HG02759 (cell line): ENCODE data around the gene EPHA4.
A peak's percentile ranks its signal among the peaks of the same experiment; 100 is the strongest.

Experiments used
- ATAC-seq: cut with Tn5 transposase; IDR thresholded peaks from one replicate; pipeline ENCODE4 v1.9.1; 2021; ENCODE audit warnings: mild to moderate bottlenecking, moderate library complexity; ENCODE audit not compliant: unreplicated experiment

EPHA4 gene

DNA sequence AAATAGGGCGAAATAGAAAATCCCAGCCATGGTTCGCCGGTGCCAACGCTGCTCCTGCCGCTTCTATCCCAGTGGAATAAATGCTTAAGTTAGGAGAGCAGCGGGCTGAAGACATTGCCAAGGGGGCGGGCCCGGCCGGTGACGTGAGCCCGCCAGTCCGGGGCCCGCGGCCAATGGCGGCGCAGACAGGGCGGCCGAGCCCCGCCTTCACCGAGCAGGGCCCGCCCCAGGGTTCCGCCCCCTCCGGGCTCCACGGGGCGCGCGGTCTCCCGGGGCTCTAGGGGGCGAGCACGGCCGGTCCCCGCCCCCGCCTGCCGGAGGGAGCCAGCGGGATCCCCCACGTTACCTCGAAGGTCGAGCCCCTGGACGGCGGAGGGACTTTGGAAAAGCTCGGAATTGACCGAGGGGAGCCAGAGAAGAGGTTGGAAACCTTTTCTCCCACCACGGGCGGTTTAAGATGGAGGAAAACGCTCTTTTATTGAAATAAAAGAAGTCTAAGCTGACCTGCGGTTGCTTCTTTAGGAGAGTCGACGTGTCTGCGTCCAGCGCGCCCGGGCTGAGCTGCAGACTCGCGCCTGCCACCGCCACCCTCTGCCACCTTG, at the start of gene EPHA4:
EPHA4 (minus strand) TSS at position 86 of the 602 bp plus-strand sequence; CDS start at position 30, 56 bp downstream.
- ATAC-seq = peak; percentile 93

DNA sequence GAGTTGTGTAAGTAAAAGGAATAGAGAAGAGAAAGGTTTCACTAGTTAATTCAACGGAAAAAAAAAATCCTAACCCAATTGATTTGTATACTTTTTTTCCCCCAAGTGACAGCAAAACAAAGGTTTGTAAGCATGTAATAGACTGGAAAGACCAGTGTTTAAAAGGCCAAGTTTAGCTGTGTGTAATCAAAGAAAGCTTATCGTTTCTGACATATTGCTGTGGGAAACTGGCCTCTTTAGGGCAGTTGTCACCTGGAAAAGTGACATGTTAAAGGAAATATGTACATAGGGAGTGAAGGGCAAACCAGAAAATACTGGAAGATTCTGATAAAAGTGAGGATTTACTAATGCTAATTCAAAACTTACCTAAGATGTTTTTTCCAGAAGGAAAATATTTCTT, 45.9 kb upstream of the EPHA4 start:
- ATAC-seq = no peak

DNA sequence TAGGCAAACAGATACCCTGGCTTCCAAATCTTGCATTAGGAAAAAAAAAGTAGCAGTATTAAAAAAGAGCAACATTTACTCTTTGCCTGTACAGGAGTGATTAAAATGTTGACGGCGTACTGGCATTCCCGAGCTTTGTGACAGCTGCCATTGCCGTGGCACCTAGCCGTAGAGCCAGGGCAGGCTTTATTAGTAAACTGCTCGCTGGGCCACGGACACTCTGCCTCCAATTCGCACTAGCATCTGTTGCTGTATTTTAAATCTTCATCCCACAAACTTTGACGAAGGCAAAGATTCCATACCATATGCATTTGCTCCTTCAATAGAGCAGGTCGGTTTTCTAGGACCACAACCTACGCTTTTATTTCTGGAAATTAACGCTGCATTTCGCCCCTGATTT, 44.5 kb upstream of the EPHA4 start:
- no peak for ATAC-seq

DNA sequence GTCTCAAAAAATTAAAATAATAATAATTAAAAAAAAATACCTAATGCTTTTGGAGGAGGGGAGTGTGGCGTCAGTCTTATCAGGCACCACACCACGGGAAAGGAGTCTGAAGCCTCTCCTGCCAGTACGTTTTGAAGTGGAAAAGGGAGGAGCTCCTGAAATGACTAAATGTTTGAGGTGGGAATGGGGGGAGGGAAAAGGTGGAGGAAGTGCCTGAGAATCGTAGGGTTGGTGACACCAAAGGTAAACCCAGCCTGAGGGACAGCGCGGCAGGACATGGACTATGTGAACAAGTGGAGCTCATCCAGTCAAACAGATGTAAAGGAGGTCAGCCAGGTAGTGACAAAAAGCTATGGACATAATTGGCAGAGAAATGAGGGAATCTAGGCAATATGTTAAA, 42.2 kb upstream of the EPHA4 start:
- no peak for ATAC-seq

DNA sequence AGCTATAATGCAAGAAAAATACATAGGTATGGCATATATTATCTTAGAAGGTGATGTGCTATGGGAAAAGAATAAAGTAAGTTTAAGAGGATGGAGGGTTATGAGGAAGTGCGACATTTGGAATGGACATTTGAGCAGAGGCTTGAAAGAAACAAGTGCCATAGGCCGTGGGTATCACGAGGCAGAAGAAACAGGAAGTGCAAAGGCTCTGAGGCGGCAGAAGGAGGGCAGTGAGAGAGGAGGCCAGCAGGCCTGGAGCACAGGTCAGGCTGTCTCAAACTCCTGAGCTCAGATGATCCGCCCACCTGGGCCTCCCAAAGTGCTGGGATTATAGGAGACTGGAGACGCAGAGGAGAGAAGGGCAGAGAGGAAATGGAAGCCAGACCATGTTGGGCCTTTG, 40.7 kb upstream of the EPHA4 start:
- ATAC-seq = no peak

DNA sequence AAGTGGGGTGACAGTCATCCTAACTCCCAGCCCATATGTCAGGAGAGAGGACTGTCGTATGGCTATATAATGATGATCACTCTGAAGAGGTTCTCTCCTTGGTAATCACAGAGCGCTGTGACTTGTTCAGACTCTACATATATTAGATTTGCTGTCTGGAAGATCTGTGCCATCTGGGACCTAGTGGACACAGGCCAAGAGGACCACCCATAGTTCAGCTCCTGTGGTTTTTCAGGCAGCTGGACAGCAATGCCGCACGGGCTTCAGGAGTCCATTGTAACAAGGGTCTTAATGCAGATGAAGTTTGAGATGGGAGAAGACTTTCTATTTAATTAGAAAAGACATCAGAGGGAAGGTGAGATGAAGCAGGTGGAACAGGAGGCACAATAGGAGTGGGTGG, 40.1 kb upstream of the EPHA4 start:
- ATAC-seq = no peak

DNA sequence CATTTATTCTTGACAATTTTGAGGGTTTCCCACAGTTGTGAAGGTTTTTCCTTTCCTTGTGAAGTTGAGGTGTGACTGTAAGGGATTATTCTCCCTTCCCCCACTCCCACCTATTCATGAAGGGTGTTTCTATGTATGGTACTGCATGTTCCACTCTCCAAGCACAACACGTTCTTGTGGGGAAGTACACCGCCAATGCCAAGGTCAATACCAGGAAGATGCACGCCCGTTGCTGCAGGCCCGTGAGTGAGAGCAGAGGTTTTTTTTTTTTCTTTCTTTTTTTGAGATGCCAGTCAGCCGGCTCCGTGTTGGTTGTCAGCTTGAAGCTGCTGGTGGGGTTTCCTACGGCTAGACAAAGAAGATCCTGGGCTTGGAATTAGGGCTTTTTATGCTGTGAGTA, 38.6 kb upstream of the EPHA4 start:
- no peak for ATAC-seq

DNA sequence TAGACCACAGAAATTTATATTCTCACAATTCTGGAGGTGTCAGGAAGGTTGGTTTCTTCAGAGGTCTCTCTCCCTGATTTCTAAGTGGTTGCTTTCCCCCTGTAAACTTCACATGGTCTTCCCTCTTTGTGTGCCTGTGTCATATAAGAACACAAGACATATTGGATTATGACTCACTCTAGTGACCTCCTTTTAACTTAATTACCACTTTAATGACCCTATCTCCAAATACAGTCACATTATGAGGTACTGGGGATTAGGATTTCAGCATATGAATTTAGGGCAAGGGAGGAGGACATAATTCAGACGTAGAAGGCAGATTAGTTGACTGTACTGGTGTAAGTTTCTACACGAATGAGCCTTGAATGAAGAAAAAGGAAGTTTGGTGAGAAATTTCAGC, 38.2 kb upstream of the EPHA4 start:
- no peak for ATAC-seq

DNA sequence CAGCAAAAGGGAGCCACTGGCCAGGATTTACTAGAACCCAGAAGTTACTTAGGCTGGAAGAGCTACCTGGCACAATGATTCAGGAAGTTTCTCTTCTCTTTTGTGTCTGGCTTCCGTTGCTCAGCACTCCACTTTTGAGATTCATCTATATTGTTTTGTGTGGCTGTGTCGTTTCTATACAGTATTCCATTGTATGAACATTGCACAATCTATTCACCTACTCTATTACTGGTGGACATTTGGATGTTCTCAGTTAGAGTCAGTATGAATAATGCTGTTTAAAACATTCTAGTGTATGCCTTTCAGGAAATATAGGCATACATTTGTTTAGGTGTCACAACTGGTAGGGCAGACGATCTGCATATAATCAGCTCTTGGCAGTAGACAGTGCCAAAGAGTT, 36.3 kb upstream of the EPHA4 start:
- no peak for ATAC-seq

DNA sequence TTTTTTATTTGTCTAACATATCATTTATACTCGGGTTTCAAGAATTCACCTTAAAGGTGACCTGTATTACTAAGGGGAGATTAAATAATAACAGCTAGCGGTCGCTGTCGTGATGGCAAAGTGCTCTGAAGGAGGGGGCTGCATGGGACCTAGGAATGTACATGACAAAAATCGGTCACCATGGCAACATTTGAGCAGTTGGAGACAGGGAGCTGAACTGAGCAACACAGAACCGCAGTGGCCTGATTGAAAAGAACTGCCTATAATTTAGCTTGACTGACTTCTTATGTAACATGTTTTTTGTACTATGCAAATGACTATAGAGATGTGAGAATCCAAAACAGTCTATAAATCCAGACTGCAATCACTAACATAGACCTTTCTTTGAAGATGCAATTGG, 34.3 kb upstream of the EPHA4 start:
- no peak for ATAC-seq

DNA sequence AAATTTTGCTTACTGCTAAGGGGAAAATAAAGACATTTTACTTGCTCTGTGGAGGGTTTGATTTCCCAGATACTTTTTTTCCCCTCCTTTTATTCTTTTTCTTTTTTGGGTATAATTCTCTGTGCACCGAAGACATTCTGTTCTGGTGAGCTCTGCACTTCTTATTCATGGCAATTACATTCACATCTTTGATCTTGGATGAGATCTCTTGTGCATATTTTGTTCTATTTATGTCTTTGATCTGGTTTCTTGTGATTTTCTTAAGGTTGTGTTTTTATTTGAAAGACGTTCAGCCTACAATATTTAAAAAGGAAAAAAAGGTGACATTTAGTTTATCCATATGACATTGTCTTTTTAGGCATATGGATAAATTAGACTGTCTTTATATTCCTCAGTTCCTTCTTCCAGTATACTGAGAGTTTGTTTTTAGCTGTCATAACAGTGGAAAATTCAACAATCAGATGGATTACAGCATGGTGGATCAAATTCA, 33.7 kb upstream of the EPHA4 start:
- no peak for ATAC-seq

DNA sequence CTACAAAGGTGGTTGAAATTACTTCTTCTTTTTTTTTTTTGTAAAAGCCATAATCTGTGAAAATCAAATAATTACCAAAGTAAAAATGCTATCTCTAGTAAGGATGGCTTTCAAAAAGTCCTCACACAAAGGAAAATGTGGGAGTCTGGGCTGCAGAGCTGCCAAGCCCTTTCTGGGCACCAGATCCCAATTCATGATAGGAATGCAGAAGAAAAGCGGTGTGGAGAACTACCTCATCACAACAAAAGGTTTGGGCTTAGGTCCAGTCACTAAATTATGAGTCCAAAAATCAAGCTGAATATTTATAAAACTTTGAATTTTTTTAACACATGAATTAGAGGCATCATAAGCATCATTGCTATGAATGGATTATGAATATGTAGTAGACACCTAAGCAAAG, 30.8 kb upstream of the EPHA4 start:
- ATAC-seq = no peak

DNA sequence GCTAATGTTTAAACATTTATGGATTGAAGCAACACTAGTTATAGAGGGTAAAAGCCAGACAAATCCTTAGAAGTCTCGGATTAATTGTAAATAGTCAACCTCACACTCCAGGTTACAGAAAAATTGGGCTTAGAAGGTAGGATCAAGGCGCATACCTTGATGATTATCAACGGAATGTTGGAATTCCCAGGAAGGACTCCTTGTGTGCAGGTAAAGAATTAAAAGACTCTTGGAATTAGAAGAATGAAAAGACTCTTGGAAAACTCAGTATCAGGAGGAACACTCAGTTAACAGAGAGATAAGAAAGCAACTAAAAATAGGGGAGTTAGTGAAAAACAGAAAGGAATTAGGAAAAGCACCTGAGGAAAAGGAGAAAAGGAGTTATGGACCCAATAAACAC, 29.3 kb upstream of the EPHA4 start:
- ATAC-seq = no peak

DNA sequence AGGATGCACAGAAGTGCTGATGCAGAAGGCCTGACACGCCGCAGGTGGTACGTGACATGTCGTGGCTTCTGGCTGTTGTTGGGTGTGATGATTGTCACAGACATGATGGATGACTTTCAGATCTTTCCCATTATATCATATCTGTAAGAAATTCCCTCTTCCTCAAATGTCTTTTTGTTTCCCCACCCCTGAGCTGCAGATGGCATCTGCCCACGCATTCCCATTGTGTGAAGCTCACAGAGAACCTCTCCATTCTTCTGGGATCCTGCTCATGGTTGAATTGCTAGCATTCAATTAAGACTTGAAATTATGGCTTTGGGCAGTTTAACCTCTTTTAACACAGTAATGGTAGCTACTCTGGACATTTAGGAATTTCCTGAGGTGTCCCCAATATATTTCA, 28.3 kb upstream of the EPHA4 start:
- no peak for ATAC-seq

DNA sequence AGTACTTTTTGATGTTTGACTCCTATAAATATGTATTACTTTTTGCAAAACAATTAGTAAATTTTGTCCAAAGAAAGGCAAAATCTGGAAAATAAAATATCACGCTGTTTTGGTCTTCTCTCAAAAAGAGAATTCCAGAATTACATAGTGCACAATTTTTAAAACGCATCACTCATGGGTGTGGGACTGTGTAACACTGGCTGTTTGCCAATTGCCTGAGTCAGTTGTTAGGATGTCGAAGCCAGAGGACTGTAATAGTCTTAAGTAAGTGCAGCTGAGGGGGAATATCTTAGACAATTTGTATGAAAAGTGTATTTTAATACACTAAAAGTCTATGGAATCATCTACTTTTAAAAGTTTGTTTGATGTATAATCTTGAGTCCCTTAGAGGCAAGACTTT, 24.1 kb upstream of the EPHA4 start:
- no peak for ATAC-seq

DNA sequence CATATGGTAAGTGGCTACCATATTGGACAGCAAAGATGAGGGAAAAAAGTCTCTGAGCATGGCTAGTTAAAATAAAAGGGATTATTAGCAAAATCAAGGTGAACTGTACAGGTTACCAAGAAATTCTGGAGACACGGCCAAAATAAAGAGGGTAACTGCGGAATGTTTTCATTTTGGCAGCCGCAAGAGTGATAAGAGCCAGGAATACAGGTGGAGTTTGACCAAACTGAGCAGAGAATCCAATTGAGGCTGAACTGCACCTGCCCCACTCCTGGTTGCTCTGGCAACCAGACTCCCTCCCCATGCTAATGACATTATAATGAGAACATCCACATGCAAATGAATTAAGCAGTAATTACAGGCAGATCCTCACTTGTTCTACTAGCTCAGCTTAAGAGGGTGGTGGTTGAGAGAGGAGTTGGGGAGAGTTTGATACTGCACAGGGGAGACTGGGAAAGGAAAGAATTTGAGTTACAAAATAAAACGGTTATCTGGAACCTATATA, 18.8 kb upstream of the EPHA4 start:
- ATAC-seq = no peak

DNA sequence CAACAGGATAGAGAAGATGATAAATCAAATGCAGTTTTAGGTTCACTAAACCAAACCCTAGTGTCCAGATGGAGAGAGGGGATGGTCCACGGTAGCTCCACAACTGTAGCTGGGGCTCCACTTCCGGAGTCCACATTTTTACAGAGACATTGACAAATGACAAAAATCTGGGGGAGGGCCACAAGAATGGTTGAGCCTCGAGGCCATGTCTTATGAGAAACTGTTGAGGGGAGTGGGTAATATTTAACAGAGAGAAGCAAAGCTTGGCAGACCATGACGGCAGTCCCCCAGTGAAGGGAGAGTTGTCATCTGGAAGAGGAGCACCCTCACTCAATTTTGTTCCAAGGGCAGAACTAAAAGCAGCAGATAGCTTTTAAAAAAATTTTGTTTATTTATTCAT, 17.6 kb upstream of the EPHA4 start:
- no peak for ATAC-seq

DNA sequence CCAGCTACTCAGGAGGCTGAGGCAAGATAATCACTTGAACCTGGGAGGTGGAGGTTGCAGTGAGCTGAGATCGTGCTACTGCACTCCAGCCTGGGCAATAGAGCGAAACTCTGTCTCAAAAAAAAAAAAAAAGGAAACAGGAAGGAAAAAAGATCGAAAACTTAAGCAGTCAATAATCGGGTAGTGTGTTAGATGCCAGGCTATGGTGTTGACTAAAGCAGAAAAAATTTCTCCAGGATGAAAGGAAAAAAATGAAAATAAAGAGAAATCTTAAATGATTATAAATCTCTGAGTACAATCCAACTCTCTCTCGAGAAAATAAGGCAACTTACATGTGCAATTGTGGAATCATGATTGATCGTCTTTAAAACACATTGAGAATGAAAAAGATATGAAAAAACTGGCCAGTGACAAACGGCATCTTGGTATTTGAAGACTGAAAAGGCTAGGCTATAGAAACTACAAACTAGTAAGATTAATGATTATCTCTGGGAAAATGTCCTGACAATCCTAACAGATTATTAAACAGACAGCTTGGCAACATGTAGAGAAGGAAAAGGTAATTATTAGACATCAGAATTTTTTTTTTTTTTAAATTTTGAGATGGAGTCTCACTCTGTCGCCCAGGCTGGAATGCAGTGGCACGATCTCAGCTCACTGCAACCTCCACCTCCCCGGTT, 16.3 kb upstream of the EPHA4 start:
- no peak for ATAC-seq

DNA sequence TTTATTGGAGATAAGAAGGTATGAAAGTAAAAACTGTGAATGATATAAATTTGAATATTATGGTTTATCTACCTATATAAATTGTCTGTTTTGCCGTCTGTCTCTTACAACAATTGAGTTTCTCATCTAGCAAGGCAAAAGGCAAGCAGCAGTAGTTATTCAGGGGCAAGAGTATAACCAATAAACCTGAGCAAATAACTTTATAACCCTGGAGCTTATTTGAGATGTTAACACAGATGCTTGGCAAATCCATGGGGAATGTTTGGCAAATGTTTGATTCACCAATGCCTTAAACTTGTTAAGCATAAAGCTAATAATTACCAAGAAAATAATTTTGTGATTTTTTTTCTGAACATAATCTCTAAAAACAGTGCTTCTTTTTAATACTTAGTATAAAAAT, 9.9 kb upstream of the EPHA4 start:
- ATAC-seq = no peak

DNA sequence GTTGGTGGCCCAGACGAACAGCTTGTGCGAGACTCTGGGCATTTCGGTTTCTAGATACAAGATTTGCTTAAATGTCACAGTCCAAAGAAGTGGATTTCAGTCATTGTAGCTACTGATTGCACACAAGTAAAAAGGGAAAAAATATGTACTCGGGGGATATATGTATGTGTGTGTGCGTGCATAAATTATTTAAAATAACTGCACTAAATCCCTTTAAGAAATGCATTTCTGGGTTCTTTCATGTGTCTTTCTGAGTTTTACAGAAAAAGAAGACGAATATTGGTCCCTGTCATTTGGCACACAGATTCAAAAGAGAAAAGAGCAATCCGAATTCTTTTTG, 2.1 kb upstream of the EPHA4 start:
- no peak for ATAC-seq

DNA sequence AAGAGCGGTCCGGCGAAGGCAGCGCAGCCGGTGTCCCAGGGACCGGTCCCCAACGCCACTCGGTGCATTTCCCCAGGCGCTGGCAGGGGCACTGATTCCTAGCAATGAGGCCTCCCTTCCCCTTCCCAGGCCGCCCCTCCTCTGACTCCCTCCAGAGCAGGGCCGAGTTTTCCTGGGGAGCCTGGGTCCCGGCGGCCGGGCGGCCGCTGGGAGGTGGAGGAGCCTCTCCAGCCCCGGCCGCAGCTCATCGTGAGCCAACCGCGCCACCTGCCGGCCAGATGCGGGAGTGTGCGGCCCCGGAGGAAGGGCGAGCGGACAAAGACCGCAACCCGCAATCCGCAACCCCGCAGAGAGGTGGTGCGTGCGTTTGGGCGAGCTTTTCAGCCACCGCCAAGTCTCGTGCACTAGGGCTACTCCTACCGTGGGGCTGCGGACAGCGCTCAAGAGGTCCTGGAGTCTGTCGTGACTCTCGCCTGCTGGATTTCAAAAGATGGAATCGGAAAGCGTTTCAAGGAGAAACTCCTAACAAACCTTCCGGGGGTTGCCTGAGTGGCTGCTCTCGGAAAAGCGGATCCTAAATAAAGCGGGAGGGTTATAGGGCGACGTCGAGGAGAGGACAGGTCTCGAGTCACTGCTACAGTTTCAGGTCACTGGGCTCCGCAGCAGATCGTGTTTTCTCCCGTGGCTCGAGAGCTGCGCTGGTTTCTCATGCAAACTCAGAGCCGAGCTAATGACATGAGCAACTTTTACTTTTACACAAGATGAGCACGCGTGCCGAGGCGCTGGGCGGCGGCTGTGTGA, 1.5 kb upstream of the EPHA4 start:
- peak; percentile 63 for ATAC-seq

DNA sequence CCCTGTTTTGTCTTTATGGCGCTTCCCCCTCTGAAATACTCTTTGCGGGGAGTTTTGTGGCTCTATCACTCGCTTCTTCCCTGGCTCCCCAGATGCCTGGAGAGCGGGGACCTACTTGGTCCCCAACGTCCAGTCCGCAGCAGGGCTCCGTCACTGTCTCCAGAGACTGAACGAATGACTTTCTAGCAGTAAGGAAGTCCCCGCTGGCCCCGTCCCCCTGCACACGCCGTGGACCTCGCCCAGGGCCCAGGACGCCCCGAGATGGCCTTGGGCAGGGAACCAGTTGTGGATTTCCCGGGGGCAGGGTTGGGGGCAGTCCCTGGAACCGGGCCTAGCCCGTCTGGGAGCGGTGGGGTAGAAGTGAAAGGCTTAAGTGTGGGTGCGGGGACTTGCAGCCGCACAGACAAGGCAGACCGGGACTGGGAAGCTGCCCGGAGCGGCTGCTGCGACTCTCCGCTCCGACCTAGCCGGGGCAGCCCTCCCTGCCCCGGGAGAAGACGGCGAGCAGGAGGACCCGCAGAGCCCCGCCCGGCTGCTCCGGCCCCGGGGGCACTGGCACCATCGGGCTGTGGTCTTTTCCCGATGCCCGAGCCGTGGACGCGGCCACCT, 821 bp upstream of the EPHA4 start:
- ATAC-seq = peak; percentile 28
